HCT116 (cell line): ENCODE results near the gene AEBP1. TPM values are rescaled to one million over a fixed set of nuclear protein-coding genes. Genes with fewer than 3 reads are reported as not detected.

Source experiments
- ATAC-seq: fragments of 200-7000 bp; cut with Tn5 transposase; 2 replicates; pipeline ENCODE4 v1.9.1; 2020; ENCODE audit warnings: mild to moderate bottlenecking, moderate library complexity
- BruUV-seq: library from RNA; stranded (reverse); fragments of 400-500 nt; replicated peaks from 2 replicates; lab custom pipeline; 2021; lab: Mats Ljungman, UMichigan
- CTCF ChIA-PET: fragments of 300-600 bp; sonication (Branson Sonifier 250); formaldehyde crosslinking; loops from one replicate; lab custom pipeline; 2021; ENCODE audit warnings: antibody characterized with exemption; lab: Charles Lee
- POLR2A ChIA-PET: fragments of 300-600, 350-600 bp; sonication (Branson Sonifier 250); formaldehyde crosslinking; loops from one replicate; lab custom pipeline; 2021; ENCODE audit warnings: antibody characterized with exemption; lab: Charles Lee
- RAD21 ChIA-PET, 2 experiments: fragments of 300-600 bp; sonication (Branson Sonifier 250); formaldehyde crosslinking; loops; one replicate each; lab custom pipeline; 2023; ENCODE audit warnings: low total read pairs in 2 of 2; ENCODE audit not compliant: uncharacterized antibody in 2 of 2, unreplicated experiment in 2 of 2, low non-redundant PET in 1 of 2; lab: Charles Lee
- DNase-seq: peaks from one replicate; pipeline ENCODE4 v3.0.0-alpha.2; 2010; ENCODE audit warnings: low read depth, low spot score
- H2AFZ ChIP-seq: fragments of 200-600 bp; shearing (Covaris generic), sonication (generic); 2 replicates; pipeline ENCODE4 v1.6.1; 2017; ENCODE audit warnings: low read depth, mixed run types, mixed read lengths, antibody characterized with exemption, low read length; ENCODE audit not compliant: poor library complexity, severe bottlenecking
- H3K27ac ChIP-seq: 2 replicates; pipeline ENCODE4 v1.5.1; 2012; ENCODE audit warnings: low read depth, low read length
- H3K27me3 ChIP-seq: fragments of 200-600 bp; sonication (generic); 2 replicates; pipeline ENCODE4 v1.6.1; 2016; ENCODE audit warnings: mixed run types, low read length, mixed read lengths; ENCODE audit not compliant: insufficient read depth
- H3K36me3 ChIP-seq, 2 experiments: fragments of 200-500 bp in 1 of 2; fragments of 200-600 bp in 1 of 2; sonication (Bioruptor generic) in 1 of 2; sonication (generic) in 1 of 2; 2 replicates each; pipeline versions ENCODE4 v1.5.1 to v1.6.1; 2014 to 2016; ENCODE audit warnings: low read length in 2 of 2, inconsistent platforms in 1 of 2, mixed read lengths in 1 of 2, mixed run types in 1 of 2; ENCODE audit not compliant: insufficient read depth in 2 of 2, control insufficient read depth in 1 of 2
- H3K4me1 ChIP-seq, 2 experiments: fragments of 200-600 bp in 1 of 2; sonication (generic) in 1 of 2; 2 replicates each; pipeline versions ENCODE4 v1.5.1 to v1.6.1; 2012 to 2017; ENCODE audit warnings: low read length in 2 of 2, inconsistent platforms in 1 of 2, mild to moderate bottlenecking in 1 of 2, mixed read lengths in 1 of 2, mixed run types in 1 of 2, moderate library complexity in 1 of 2; ENCODE audit not compliant: insufficient read depth in 2 of 2, control insufficient read depth in 1 of 2
- H3K4me2 ChIP-seq: fragments of 200-600 bp; sonication (generic); 2 replicates; pipeline ENCODE4 v1.6.1; 2017; ENCODE audit warnings: mixed run types, low read length, mixed read lengths
- H3K4me3 ChIP-seq, 2 experiments: fragments of 200-600 bp in 1 of 2; sonication (generic) in 1 of 2; replicated peaks in 1 of 2; 2 replicates each; pipeline ENCODE4 v1.5.1; 2011 to 2016; ENCODE audit warnings: low read length in 2 of 2, control low read depth in 1 of 2, low read depth in 1 of 2, mild to moderate bottlenecking in 1 of 2, mixed read lengths in 1 of 2, mixed run types in 1 of 2
- H3K79me2 ChIP-seq: fragments of 200-600 bp; sonication (generic); 2 replicates; pipeline ENCODE4 v1.6.1; 2017; ENCODE audit warnings: mild to moderate bottlenecking, mixed run types, low read length, moderate library complexity, mixed read lengths; ENCODE audit not compliant: insufficient read depth
- H3K9ac ChIP-seq: fragments of 200-600 bp; sonication (generic); 2 replicates; pipeline ENCODE4 v1.6.1; 2016; ENCODE audit warnings: low read length, mixed read lengths
- H3K9me2 ChIP-seq: fragments of 200-600 bp; sonication (generic), shearing (Covaris generic); 2 replicates; pipeline ENCODE4 v1.6.1; 2017; ENCODE audit warnings: mixed run types, mild to moderate bottlenecking, moderate library complexity; ENCODE audit not compliant: insufficient read depth
- H3K9me3 ChIP-seq, 2 experiments: fragments of 200-500 bp in 1 of 2; fragments of 200-600 bp in 1 of 2; sonication (Bioruptor generic) in 1 of 2; sonication (generic) in 1 of 2; 2 replicates each; pipeline ENCODE4 v1.6.1; 2014 to 2017; ENCODE audit warnings: low read length in 2 of 2, mixed read lengths in 2 of 2, inconsistent platforms in 1 of 2, low read depth in 1 of 2, mild to moderate bottlenecking in 1 of 2, mixed run types in 1 of 2, moderate library complexity in 1 of 2; ENCODE audit not compliant: control insufficient read depth in 1 of 2, insufficient read depth in 1 of 2
- H4K20me1 ChIP-seq: fragments of 200-600 bp; sonication (generic), shearing (Covaris generic); 2 replicates; pipeline ENCODE4 v1.6.1; 2017; ENCODE audit warnings: mixed run types, mild to moderate bottlenecking, moderate library complexity; ENCODE audit not compliant: insufficient read depth
- CBX3 ChIP-seq: IDR thresholded peaks from 2 replicates; pipeline ENCODE4 v1.6.1; 2012; ENCODE audit warnings: low read depth
- CEBPB ChIP-seq: IDR thresholded peaks from 2 replicates; pipeline ENCODE4 v1.6.1; 2012; ENCODE audit warnings: low read depth
- EGR1 ChIP-seq: IDR thresholded peaks from 2 replicates; pipeline ENCODE4 v1.6.1; 2012; ENCODE audit warnings: low read depth
- EZH2 ChIP-seq: fragments of 200-600 bp; sonication (generic); IDR thresholded peaks from 2 replicates; pipeline ENCODE4 v1.6.1; 2017; ENCODE audit warnings: antibody characterized with exemption, mixed run types
- FOSL1 ChIP-seq: IDR thresholded peaks from 2 replicates; pipeline ENCODE4 v1.6.1; 2012; ENCODE audit warnings: low read depth
- POLR2A ChIP-seq: IDR thresholded peaks from 2 replicates; pipeline ENCODE4 v1.7.0; 2011; ENCODE audit warnings: borderline replicate concordance; ENCODE audit not compliant: insufficient read depth, insufficient read length; ENCODE audit errors: extremely low read depth
- POLR2AphosphoS5 ChIP-seq: IDR thresholded peaks from 2 replicates; pipeline ENCODE4 v1.6.1; 2011; ENCODE audit warnings: mild to moderate bottlenecking, low read depth, low read length, moderate library complexity
- RAD21 ChIP-seq: IDR thresholded peaks from 2 replicates; pipeline ENCODE4 v1.6.1; 2012; ENCODE audit warnings: low read depth, mild to moderate bottlenecking
- SIN3A ChIP-seq: IDR thresholded peaks from 2 replicates; pipeline ENCODE4 v1.6.1; 2012; ENCODE audit warnings: low read depth
- SP1 ChIP-seq: IDR thresholded peaks from 2 replicates; pipeline ENCODE4 v1.6.1; 2012; ENCODE audit warnings: low read depth
- SRF ChIP-seq: IDR thresholded peaks from 2 replicates; pipeline ENCODE4 v1.6.1; 2012; ENCODE audit warnings: low read depth
- TCF7L2 ChIP-seq: IDR thresholded peaks from 2 replicates; pipeline ENCODE4 v1.7.0; 2011; ENCODE audit warnings: borderline replicate concordance, inconsistent platforms; ENCODE audit not compliant: insufficient read depth, insufficient read length; ENCODE audit errors: extremely low read depth
- YY1 ChIP-seq: IDR thresholded peaks from 2 replicates; pipeline ENCODE4 v1.6.1; 2011; ENCODE audit warnings: low read length, low read depth, moderate library complexity, mild to moderate bottlenecking; ENCODE audit not compliant: insufficient replicate concordance; ENCODE audit errors: extremely low read depth
- ZFX ChIP-seq: fragments of 450-650 bp; IDR thresholded peaks from 2 replicates; pipeline ENCODE4 v1.6.1; 2017
- ZNF274 ChIP-seq: fragments of 200-500 bp; sonication (Bioruptor generic); IDR thresholded peaks from 2 replicates; pipeline ENCODE4 v1.6.1; 2014; ENCODE audit warnings: mild to moderate bottlenecking, low read depth, low read length, inconsistent platforms
- intact Hi-C: fragments of 100-400 bp; cut with micrococcal nuclease; formaldehyde crosslinking; loops from 2 replicates; pipeline ENCODE4 v1.10.0; 2022
- total RNA-seq: library from RNA; stranded (reverse); gene quantifications from one replicate; pipeline ENCODE4 v1.2.1, GENCODE V29; 2021; ENCODE audit not compliant: unreplicated experiment
- TF ChIP-seq, protein P1 (sequence below): IDR thresholded peaks from 2 replicates; pipeline ENCODE4 v1.6.1; 2012
- TF ChIP-seq, protein P2 (sequence below): IDR thresholded peaks from 2 replicates; pipeline ENCODE4 v1.6.1; 2012
- TF ChIP-seq, protein P3 (sequence below), 3 experiments: fragments of 200-600 bp in 1 of 3; sonication (generic) in 1 of 3; IDR thresholded peaks in 2 of 3; conservative IDR thresholded peaks in 1 of 3; 2 replicates each; pipeline ENCODE4 v1.5.1; 2012 to 2017; ENCODE audit warnings: low read depth in 2 of 3, low read length in 2 of 3, antibody characterized with exemption in 1 of 3, borderline replicate concordance in 1 of 3, control low read depth in 1 of 3, mild to moderate bottlenecking in 1 of 3, mixed read lengths in 1 of 3, mixed run types in 1 of 3, moderate library complexity in 1 of 3; ENCODE audit not compliant: insufficient read depth in 1 of 3

AEBP1 gene
- total RNA-seq, 1 experiment from 2014 or later: 0.49 TPM

DNA sequence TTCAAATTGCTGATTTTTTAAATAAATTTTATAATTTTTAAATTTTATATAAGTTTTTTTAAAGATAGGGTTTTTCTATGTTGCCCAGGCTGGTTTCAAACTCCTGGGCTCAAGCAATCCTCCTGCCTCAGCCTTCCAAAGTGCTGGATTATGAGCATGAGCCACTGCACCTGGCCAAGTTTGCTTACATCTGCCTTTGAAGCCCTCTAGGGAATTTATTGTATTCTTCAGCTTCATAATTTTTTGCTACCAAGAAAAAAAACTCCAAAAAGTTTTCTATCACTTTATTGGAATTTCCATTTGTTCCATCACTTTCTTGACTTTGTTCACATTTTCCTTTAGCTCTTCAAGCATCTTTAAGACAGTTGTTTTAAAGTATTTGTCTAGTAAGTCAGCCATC lies 23.0 kb downstream of the AEBP1 start:
- peaks cover 11% of the 10 kb centered on the region for H3K79me2 ChIP-seq
- no peaks in the 10 kb centered on the region for H4K20me1 ChIP-seq
- RAD21 ChIA-PET: no interaction called here
- no peak overlapping the region for H3K27ac ChIP-seq
- H3K4me1 ChIP-seq: peaks cover 1 to 20% of the 10 kb centered on the region in 2 experiments; a peak in 2 of 4 replicates
- CTCF ChIA-PET: no interaction called here
- H3K9ac ChIP-seq: no peak overlapping the region
- no peaks in the 10 kb centered on the region for H3K9me2 ChIP-seq
- no peak overlapping the region for H2AFZ ChIP-seq
- no peak for ATAC-seq
- no TSS peak for BruUV-seq
- H3K36me3 ChIP-seq: no peaks in the 10 kb centered on the region
- H3K4me3 ChIP-seq: no peak overlapping the region
- no peak overlapping the region for H3K4me2 ChIP-seq
- POLR2A ChIA-PET: no interaction called here
- no peak for TF ChIP-seq EGR1
- TF ChIP-seq YY1: no peak
- TF ChIP-seq FOSL1: no peak
- TF ChIP-seq CBX3: no peak
- TF ChIP-seq CEBPB: no peak
- TF ChIP-seq SIN3A: no peak
- TF ChIP-seq RAD21: no peak
- TF ChIP-seq ZNF274: no peak
- TF ChIP-seq EZH2: no peak
- TF ChIP-seq, protein P1, sequence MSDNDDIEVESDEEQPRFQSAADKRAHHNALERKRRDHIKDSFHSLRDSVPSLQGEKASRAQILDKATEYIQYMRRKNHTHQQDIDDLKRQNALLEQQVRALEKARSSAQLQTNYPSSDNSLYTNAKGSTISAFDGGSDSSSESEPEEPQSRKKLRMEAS: no peak
- TF ChIP-seq, all 23 proteins: peak for 0
- DNase-seq: no peak
- H3K27me3 ChIP-seq: no peaks in the 10 kb centered on the region
- H3K9me3 ChIP-seq: no peaks in the 10 kb centered on the region
- intact Hi-C loops: no loop called here

DNA sequence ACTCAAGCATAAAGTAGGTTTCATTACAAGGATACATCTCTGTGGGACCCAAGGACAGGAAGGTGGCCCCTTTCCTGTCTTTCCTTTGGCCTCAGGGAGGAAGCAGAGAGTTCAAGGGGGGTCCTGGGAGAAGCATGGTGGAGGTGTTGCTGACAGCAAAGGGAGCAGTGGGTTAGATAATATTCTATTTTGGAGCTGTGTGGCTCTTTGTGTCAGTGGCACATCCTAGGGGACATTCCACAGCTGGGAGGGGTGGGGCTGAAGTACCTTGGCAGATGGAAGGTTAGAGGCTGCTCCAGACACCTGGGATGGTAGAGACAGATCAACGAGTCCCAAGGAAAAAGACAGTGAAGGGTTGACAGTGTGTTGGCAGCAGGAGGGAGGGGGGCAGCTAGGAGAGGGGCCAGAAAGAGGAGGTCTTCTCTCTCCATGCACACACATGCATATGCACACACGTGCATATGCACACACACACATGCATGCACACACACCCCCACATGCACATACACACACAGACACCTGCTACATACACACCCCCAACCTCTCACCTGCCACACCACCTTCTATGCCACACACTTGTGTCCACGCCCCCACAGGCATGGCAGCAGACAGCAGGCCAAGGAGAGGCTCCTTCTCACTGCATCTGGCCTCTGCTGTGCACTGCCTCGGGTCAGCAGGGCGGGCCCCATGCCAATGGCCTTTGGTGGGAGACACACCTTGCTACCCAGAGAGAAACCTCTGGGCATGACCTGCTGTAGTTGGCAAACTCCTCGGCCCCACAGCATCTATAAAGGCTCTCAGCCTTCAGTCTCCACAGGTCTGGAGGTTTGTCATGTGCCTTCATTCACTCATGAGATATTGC lies 24.8 kb downstream of the AEBP1 start:
- Histone ChIP-seq H3K4me2 (no peak overlapping the region), H2AFZ (no peak overlapping the region), H3K4me3 (no peak overlapping the region), H3K4me1 (peaks cover 0 to 11% of the 10 kb centered on the region in 2 experiments; a peak in 1 of 4 replicates), H3K9me2 (no peaks in the 10 kb centered on the region), H3K79me2 (no peaks in the 10 kb centered on the region), H3K27ac (no peak overlapping the region), H3K36me3 (no peaks in the 10 kb centered on the region), H4K20me1 (no peaks in the 10 kb centered on the region), H3K9me3 (no peaks in the 10 kb centered on the region), H3K27me3 (no peaks in the 10 kb centered on the region), H3K9ac (no peak overlapping the region)
- DNase-seq: no peak
- BruUV-seq: no TSS peak
- ChIA-PET POLR2A (no interaction called here), CTCF (no interaction called here), RAD21 (no interaction called here)
- intact Hi-C loops: no loop called here
- no peak for TF ChIP-seq TCF7L2
- no peak for TF ChIP-seq EGR1
- TF ChIP-seq FOSL1: no peak
- TF ChIP-seq, protein P2, sequence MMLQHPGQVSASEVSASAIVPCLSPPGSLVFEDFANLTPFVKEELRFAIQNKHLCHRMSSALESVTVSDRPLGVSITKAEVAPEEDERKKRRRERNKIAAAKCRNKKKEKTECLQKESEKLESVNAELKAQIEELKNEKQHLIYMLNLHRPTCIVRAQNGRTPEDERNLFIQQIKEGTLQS: no peak
- TF ChIP-seq SRF: no peak
- no peak for TF ChIP-seq EZH2
- no peak for TF ChIP-seq SP1
- TF ChIP-seq CEBPB: no peak
- TF ChIP-seq, protein P1: no peak
- no peak for TF ChIP-seq CBX3
- no peak for TF ChIP-seq POLR2A
- TF ChIP-seq, protein P3, sequence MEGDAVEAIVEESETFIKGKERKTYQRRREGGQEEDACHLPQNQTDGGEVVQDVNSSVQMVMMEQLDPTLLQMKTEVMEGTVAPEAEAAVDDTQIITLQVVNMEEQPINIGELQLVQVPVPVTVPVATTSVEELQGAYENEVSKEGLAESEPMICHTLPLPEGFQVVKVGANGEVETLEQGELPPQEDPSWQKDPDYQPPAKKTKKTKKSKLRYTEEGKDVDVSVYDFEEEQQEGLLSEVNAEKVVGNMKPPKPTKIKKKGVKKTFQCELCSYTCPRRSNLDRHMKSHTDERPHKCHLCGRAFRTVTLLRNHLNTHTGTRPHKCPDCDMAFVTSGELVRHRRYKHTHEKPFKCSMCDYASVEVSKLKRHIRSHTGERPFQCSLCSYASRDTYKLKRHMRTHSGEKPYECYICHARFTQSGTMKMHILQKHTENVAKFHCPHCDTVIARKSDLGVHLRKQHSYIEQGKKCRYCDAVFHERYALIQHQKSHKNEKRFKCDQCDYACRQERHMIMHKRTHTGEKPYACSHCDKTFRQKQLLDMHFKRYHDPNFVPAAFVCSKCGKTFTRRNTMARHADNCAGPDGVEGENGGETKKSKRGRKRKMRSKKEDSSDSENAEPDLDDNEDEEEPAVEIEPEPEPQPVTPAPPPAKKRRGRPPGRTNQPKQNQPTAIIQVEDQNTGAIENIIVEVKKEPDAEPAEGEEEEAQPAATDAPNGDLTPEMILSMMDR (IDR thresholded peaks at IDR 0.05 in 2 of 3, conservative IDR thresholded peaks at IDR 0.05 in 1 of 3; ENCODE audit: borderline replicate concordance in 1 of 3, insufficient read depth in 1 of 3, low read depth in 2 of 3, low read length in 2 of 3): no peak
- no peak for TF ChIP-seq ZFX
- no peak for TF ChIP-seq ZNF274
- no peak for TF ChIP-seq POLR2AphosphoS5
- TF ChIP-seq, all 23 proteins: peak for 0
- no peak for ATAC-seq
